HG03460 (cell line): Measurements from ENCODE around the gene CNGB1.

Source experiments
- ATAC-seq: cut with Tn5 transposase; IDR thresholded peaks from one replicate; pipeline ENCODE4 v1.9.1; 2021; ENCODE audit not compliant: unreplicated experiment

The CNGB1 gene

DNA sequence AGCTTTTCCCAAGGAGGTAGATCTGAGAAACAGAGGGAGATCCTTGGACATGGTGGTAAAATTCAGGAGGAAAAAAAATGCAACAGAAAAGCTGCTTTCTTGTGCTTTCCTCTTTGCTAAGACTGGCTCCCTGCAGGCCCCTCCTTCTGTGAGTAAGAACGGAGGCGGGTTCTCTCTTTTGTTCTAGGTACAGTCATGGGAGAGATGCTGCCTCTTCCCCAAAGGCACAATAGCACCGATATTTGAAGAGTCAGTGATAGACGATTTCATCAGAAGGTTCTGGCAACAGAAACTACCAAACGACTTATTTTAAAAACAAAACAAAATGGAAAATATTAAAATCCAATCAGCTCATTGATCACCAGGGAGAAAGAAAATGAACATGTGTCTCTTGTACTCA is 136.0 kb downstream of the CNGB1 start:
- no peak for ATAC-seq
